Urothelium cell line (cell line): ENCODE results near the gene MEP1A.
"Not testable (repeated sequence)": the region's sequence is repeated elsewhere in the genome, so short reads cannot be mapped to it uniquely, and the experiment has no call there.

Experiments
- DNase-seq: peaks from one replicate; pipeline ENCODE4 v3.0.0; 2011; ENCODE audit warnings: low spot score, mixed read lengths
- FAIRE-seq: peaks from 2 replicates; lab custom pipeline; 2011; peaks lifted over from hg19 to GRCh38; lab: Jason Lieb, UNC

MEP1A gene

GRCh38 chr6:46832816-46833215 is 39.6 kb downstream of the MEP1A start:
- DNase-seq = no peak
- FAIRE-seq = no peak

DNA sequence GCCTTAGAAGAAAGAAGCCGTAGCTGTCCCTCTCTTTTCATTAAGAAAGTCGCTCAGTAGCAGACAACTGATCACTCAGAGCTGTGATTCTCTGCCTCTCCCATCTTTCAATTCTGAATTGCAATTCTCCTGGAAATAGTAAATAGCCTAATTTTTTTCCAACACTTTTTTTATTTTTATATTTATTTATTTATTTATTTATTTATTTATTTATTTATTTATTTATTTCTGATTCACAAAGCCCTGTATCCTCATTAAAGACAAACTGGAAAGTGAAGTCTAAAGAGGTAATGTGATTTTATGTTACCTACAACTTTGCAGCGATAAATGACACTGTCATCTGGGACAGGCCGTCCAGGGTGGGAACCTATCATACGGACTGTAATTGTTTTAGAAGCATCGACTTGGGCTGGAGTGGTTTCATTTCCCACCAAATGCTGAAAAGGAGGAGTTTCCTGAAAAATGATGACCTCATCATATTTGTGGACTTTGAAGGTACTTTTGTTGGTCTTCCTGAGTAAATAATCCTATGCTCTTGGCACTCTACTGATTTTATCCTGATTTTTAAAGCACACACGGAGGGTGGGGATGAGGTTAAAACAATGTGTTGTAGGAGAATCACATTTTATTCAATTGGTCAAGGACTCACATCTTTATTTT is 41.2 kb downstream of the MEP1A start:
- DNase-seq, FAIRE-seq: not testable (repeated sequence)

DNA sequence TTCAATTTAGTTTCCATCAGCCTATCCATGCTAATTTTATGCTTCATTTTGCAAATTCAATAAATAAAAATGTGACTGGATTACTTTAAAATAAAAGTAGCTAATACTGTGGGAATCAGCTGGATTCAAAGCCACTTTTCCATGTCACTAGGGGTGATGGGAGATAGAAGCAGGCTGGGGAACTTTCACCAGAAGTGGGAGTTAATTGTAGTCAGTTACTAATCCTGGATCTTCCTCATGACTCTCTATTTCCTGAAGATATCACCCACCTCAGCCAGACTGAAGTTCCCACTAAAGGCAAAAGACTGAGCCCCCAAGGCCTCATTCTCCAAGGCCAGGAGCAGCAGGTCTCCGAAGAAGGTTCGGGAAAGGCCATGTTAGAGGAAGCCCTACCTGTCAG is 41.8 kb downstream of the MEP1A start:
- not testable (repeated sequence) for FAIRE-seq, DNase-seq

- no peak for DNase-seq
- FAIRE-seq = no peak
Measured at GRCh38 chr6:46838033-46838432, 44.8 kb downstream of the MEP1A start.

DNA sequence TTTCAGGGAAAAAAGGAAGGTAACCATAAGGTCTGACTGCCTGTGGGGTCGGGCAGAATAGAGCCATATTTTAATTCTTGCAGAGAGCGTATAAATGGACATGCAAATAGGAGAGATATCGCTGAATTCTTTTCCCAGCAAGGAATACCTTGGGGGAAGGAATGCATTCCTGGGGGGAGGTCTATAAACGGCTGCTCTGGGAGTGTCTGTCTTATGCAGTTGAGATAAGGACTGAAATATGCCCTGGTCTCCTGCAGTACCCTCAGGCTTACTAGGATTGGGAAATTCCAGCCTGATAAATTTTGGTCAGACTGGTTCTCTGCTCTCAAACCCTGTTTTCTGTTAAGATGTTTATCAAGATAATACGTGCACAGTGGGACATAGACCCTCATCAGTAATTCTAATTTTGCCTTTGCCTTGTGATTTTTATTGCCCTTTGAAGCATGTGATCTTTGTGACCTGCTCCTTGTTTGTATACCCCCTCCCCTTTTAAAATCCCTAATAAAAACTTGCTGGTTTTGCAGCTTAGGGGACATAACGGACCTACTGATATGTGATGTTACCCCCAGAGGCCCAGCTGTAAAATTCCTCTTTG is 49.2 kb downstream of the MEP1A start:
- not testable (repeated sequence) for FAIRE-seq, DNase-seq

DNA sequence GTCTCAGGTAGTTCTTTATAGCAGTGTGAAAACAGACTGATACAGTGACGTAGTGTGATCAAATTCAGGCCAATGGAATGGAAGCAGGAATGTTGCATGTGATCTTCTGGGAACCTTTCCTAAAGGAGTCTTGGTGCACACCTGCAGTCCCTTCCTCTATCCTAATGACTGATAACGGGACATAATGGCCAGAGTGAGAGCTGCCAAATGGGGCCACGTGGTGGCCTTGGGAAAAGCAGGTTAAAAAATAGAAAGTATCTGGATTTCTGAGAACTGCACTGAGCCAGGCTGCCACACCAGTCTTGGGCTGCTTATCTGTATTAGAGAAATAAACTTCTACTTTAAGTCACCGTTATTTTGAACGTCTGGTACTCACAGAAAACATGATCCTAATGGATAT is 51.9 kb downstream of the MEP1A start:
- DNase-seq (no peak), FAIRE-seq (no peak)

DNA sequence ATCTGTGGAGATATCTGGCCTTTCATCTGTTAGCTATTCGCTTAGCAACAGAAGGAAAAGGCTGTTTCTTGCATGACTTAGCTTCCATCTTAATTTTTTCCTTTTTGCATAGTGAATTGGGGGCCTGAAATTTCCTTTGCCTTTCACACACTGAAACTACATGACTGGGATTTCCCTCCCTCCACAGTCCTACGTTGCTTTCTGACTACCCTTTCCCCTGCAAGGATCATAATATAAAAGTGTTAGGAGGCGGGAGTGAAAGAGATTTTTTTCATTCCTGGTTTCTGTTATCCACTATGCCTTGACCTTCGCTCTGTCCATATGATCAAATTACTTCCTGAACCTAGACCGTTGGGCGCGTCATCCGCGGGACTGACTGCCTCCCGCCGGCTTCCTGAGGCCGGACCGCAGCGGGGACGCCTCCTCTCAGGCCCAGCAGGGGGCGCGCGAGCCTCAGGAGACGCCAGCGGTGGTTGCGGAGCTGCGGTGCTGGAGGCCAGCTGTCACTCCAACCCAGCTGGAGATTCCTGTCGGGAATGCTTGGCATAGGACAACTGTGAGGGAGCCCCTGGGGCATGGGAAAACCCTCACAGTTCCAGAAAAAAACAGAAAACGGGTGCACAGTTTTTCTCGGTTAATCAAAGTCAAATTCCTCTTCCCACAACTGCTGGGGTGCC is 55.6 kb downstream of the MEP1A start:
- peak; percentile 17 for FAIRE-seq

GRCh38 chr6:46849361-46849690 is 56.1 kb downstream of the MEP1A start:
- FAIRE-seq (no peak), DNase-seq (no peak)

More for the DNA sequence above, 55.6 kb downstream of the MEP1A start:
- DNase-seq = peak; percentile 86

GRCh38 chr6:46850792-46851191 is 57.6 kb downstream of the MEP1A start:
- no peak for FAIRE-seq

GRCh38 chr6:46851576-46851975 is 58.4 kb downstream of the MEP1A start:
- not testable (repeated sequence) for FAIRE-seq, DNase-seq

More at GRCh38 chr6:46850792-46851191, 57.6 kb downstream of the MEP1A start:
- no peak for DNase-seq

DNA sequence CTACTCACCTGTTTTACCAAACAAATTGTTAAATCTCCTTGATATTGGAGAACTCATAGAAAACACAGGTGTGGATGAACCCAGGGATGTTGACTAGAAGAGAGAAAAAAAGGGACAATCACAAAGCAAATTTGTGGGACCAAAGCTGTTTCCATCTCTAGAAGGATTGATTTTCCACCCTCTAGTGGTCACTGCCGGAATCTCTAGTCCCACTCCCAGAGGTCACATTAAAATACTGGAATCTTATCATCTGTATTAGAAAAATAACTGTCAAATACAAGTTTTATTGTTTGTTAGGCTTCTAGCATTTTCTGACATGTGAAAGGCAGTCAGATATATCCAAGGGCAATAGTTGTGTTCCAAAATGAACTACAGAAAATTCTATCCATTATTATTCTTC is 62.8 kb downstream of the MEP1A start:
- not testable (repeated sequence) for FAIRE-seq, DNase-seq

DNA sequence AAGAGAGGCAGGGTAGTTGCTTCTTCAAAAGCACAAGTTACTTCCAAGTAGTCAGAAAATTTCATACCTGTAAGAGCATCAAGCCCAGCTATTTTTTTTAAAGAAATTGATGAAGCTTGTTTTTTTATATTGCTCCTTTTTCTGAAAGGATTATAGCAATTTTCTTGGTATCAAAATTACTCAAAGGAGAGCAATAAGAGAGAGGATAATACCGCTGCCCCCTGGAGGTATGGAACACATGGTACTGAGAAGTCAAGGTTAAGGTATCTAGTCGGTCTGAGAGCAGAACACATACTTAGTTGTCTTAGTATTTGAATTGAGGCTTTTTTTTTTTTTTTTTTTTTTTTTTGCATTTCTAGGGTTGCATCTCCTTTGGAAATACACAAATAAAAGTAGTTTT is 69.2 kb downstream of the MEP1A start:
- no peak for FAIRE-seq
- no peak for DNase-seq

DNA sequence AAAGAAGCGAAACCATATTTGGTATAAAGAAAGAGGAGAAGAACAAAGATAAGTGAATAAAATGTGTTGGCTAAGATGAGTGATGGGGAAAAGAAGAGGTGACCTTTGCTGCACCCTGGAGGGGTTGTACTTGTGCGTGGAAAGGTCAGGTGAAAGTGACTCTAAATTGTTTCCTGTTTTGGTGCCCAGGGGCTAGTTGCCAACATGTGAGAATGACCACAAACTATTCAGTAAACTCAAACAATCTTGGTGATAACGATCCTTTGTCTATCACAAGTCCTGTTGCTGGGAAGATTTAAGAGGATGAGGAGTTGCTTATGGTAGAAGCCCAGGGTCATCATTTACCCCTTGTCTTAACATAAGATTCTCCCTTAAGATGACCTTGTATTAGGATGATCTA is 70.6 kb downstream of the MEP1A start:
- no peak for DNase-seq
- no peak for FAIRE-seq

GRCh38 chr6:46865221-46865620 is 72.0 kb downstream of the MEP1A start:
- DNase-seq = no peak
- FAIRE-seq = no peak

DNA sequence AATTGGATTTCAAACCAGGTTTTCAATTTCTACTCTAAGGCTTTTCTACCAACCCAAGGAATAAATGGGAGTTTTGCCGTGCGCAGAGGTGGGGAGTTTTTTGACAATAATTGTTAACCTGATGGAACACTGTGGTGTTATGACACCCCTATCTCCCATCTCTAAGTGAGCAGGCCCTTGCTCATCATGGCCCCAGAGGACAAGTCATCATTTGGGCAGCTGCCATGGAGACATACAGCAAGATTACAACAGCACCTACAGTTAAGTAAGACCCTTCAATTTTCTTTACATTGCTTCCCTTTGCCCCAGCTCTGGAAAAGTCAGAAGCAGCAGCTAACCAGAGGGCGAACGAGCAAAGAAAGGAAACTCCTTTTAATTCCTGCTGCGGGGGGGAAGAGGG is 74.2 kb downstream of the MEP1A start:
- FAIRE-seq (no peak), DNase-seq (no peak)

- FAIRE-seq = no peak
Measured at GRCh38 chr6:46876126-46876525, 82.9 kb downstream of the MEP1A start.

GRCh38 chr6:46879003-46879402 is 85.8 kb downstream of the MEP1A start:
- DNase-seq (no peak), FAIRE-seq (no peak)

More at GRCh38 chr6:46876126-46876525, 82.9 kb downstream of the MEP1A start:
- peak; percentile 90 for DNase-seq

DNA sequence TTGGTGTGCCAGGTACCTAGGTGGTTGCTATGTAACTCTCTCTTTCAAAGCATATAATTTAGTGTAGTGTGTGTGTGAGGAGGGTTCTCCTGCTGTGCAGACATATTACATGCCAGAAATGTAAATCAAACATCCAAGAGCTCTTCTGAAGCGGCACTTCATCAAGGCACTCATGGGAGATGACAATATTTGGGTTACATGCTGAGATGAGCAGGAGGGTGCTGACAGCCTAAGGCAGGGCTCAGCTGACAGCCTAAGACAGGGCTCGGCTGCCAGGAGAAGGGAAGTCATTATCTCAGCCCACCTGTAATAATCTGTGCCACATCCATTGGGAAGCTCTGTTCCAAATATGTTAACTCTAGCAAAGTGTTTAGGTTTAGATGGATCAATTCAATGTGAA is 89.5 kb downstream of the MEP1A start:
- DNase-seq (no peak), FAIRE-seq (no peak)

DNA sequence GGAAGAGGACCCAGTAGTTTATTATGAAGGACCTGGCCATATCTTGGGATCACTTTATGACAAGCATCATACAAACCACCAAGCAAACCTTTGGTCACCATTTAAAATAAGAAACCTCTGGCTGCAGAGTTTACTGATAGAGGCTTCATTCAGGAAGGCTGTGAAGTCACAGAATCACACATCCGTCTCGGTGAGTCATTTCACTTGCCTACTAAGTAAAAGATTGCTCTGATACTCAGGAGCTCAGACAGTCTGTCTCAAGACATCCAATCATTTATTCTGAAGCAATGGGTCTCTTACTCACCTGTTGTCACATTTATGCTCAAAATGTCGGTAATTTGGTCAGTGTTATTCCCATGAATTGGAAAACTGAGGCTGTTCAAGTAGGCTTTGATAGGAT is 94.8 kb downstream of the MEP1A start:
- DNase-seq (peak; percentile 53), FAIRE-seq (no peak)

DNA sequence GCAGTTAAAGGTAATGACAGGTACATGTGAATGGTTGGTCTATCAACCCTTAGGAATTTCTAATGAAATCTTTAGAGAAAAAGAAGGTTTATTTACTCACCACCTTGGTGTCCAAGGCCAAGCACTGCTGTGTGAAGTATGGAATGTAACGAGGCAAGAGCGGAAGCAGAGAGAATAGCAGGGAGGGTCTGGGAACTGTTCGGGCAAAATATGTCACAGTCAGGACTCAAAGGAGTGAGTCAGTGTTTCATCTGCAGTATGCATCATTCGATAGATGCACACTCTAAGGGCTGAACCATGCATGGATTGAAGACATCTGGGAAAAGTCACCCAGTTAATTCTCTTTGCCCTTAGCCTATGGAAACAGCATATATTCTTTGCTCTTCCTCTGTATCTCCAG is 95.4 kb downstream of the MEP1A start:
- FAIRE-seq (peak; percentile 82), DNase-seq (peak; percentile 61)
